ENCODE data around the gene DLEU7. TPM values are rescaled to one million over a fixed set of nuclear protein-coding genes. Genes with fewer than 3 reads are reported as not detected.

DLEU7 gene
- total and polyA plus RNA-seq, 9 of the 15 experiments (the other 6 are each of a cell fraction or from before 2014, with no cell fraction given), result 0.03 to 0.06 TPM; not detected in 7

GRCh38 chr13:50779443-50780200 lies 63.9 kb downstream of the DLEU7 start (continued):
- TF ChIP-seq HDAC6 (IDR thresholded peaks at IDR 0.05; ENCODE audit: low read depth, low read length) (no peak), OTX1 (CRISPR knock-in tag; IDR thresholded peaks at IDR 0.05) (no peak), ZNF324 (CRISPR knock-in tag; IDR thresholded peaks at IDR 0.05) (no peak), GTF2A2 (tag; IDR thresholded peaks at IDR 0.05) (no peak), ILF3 (IDR thresholded peaks at IDR 0.05; ENCODE audit: borderline replicate concordance) (no peak), ETV6 (IDR thresholded peaks at IDR 0.05; ENCODE audit: borderline replicate concordance in 1 of 2, low read depth in 2 of 2, low read length in 1 of 2) (no peak), ETV6 (CRISPR knock-in tag; IDR thresholded peaks at IDR 0.05; ENCODE audit: borderline replicate concordance) (no peak), ZNF740 (CRISPR knock-in tag; IDR thresholded peaks at IDR 0.05) (no peak), ZNF740 (tag; IDR thresholded peaks at IDR 0.05) (no peak), FOXM1 (IDR thresholded peaks at IDR 0.05; ENCODE audit: low read depth) (no peak), FOXM1 (CRISPR knock-in tag; IDR thresholded peaks at IDR 0.05; ENCODE audit: low read depth) (no peak)

Small RNAs within 50 kb of the gene (small RNA-seq; reads per million reads assigned to genes)
- gene RNA5SP28, result 2.6 reads per million, percentile 86 among the genes with 10 or more reads in this experiment

Other genes starting within 250 kb of the DLEU7 start
- gene RNASEH2B, start 66.1 kb upstream of the DLEU7 start, total RNA-seq (2014; rRNA removed), result 61.1 and 62.5 TPM in 2 replicates
- 68.1 and 82.4 TPM in 2 replicates for gene RNASEH2B, start 66.1 kb upstream of the DLEU7 start, total RNA-seq (2014; rRNA removed; fragmentation: Illumina TruSeq; extraction: Trizol)
- 97.0 and 109 TPM in 2 replicates for gene RNASEH2B, start 66.1 kb upstream of the DLEU7 start, total RNA-seq (2015; rRNA removed; fragmentation: Illumina TruSeq; extraction: Trizol)
- gene RNASEH2B, start 66.1 kb upstream of the DLEU7 start, total RNA-seq (2021), result 41.0 and 49.9 TPM in 2 replicates
- 57.6 and 70.2 TPM in 2 replicates for gene RNASEH2B, start 66.1 kb upstream of the DLEU7 start, polyA plus RNA-seq (2011; rRNA removed)
- 68.2 and 83.7 TPM in 2 replicates for gene RNASEH2B, start 66.1 kb upstream of the DLEU7 start, polyA plus RNA-seq (2014; fragmentation: Illumina TruSeq; extraction: Trizol)
- gene RNASEH2B, start 66.1 kb upstream of the DLEU7 start, polyA plus RNA-seq (2014; fragmentation: Nextera tagmentation; extraction: Ambion mirVana), result 10 to 100 TPM; 26.3 to 29.8 TPM
- 44.3 and 44.5 TPM in 2 replicates for gene RNASEH2B, start 66.1 kb upstream of the DLEU7 start, polyA plus RNA-seq (2014; rRNA removed)

Measured in K562 (cell line).